ENCODE data around the gene TMEM150B.

GRCh38 chr19:55272142-55272541 is 53.0 kb downstream of the TMEM150B start:
- no peak for TF ChIP-seq ZNF274 (IDR thresholded peaks at IDR 0.05; ENCODE audit: low read depth, low read length)
- TF ChIP-seq SUZ12 (IDR thresholded peaks at IDR 0.05; ENCODE audit: extremely low read depth, insufficient read depth, insufficient read length): no peak

Data from NT2/D1 (cell line).